ENCODE results near the gene TCF7L1.

Gene TCF7L1

GRCh38 chr2:85235281-85235680 lies 102.1 kb downstream of the TCF7L1 start:
- TF ChIP-seq CTCF (IDR thresholded peaks at IDR 0.05; ENCODE audit: low read depth, low read length), result no peak
- H3K4me3 ChIP-seq (ENCODE audit: low read depth, low read length), result no peak overlapping the region
- in situ Hi-C loops (cut with HindIII; ENCODE audit: low sequenced_read_pairs), result no loop called here
- DNase-seq (ENCODE audit: low read depth, low spot score), result no peak

- DNase-seq (ENCODE audit: low read depth, low spot score), result no peak
- in situ Hi-C loops (cut with HindIII; ENCODE audit: low sequenced_read_pairs), result no loop called here
- TF ChIP-seq CTCF (IDR thresholded peaks at IDR 0.05; ENCODE audit: low read depth, low read length), result no peak
- H3K4me3 ChIP-seq (ENCODE audit: low read depth, low read length), result no peak overlapping the region
These were observed 102.9 kb downstream of the TCF7L1 start for GRCh38 chr2:85236084-85236483.

- no peak overlapping the region for H3K4me3 ChIP-seq (ENCODE audit: low read depth, low read length)
- no peak for TF ChIP-seq CTCF (IDR thresholded peaks at IDR 0.05; ENCODE audit: low read depth, low read length)
- DNase-seq (ENCODE audit: low read depth, low spot score), result no peak
- in situ Hi-C loops (cut with HindIII; ENCODE audit: low sequenced_read_pairs), result no loop called here
These were observed 104.8 kb downstream of the TCF7L1 start for GRCh38 chr2:85237849-85238565.

- no peak for TF ChIP-seq CTCF (IDR thresholded peaks at IDR 0.05; ENCODE audit: low read depth, low read length)
- H3K4me3 ChIP-seq (ENCODE audit: low read depth, low read length), result no peak overlapping the region
- in situ Hi-C loops (cut with HindIII; ENCODE audit: low sequenced_read_pairs), result no loop called here
- DNase-seq (ENCODE audit: low read depth, low spot score), result no peak
These were observed 105.4 kb downstream of the TCF7L1 start for GRCh38 chr2:85238607-85239006.

GRCh38 chr2:85239102-85239501 lies 105.9 kb downstream of the TCF7L1 start:
- DNase-seq (ENCODE audit: low read depth, low spot score), result no peak
- in situ Hi-C loops (cut with HindIII; ENCODE audit: low sequenced_read_pairs), result no loop called here
- no peak for TF ChIP-seq CTCF (IDR thresholded peaks at IDR 0.05; ENCODE audit: low read depth, low read length)

GRCh38 chr2:85240055-85240454 lies 106.9 kb downstream of the TCF7L1 start:
- in situ Hi-C loops (cut with HindIII; ENCODE audit: low sequenced_read_pairs), result no loop called here
- TF ChIP-seq CTCF (IDR thresholded peaks at IDR 0.05; ENCODE audit: low read depth, low read length), result no peak
- DNase-seq (ENCODE audit: low read depth, low spot score), result no peak
- no peak overlapping the region for H3K4me3 ChIP-seq (ENCODE audit: low read depth, low read length)

More at GRCh38 chr2:85239102-85239501, 105.9 kb downstream of the TCF7L1 start:
- H3K4me3 ChIP-seq (ENCODE audit: low read depth, low read length), result no peak overlapping the region
